GM12892 (cell line): ENCODE results near the gene FYB1.

Experiments
- POLR2A ChIP-seq: IDR thresholded peaks from 2 replicates; pipeline ENCODE4 v1.6.1; 2011; ENCODE audit warnings: low read depth, low read length, control low read depth
- POLR2AphosphoS5 ChIP-seq: IDR thresholded peaks from 2 replicates; pipeline ENCODE4 v1.6.1; 2011; ENCODE audit warnings: low read depth, low read length, control low read depth
- TAF1 ChIP-seq: IDR thresholded peaks from 2 replicates; pipeline ENCODE4 v1.6.1; 2011; ENCODE audit warnings: low read depth, mild to moderate bottlenecking, control low read depth, low read length, borderline replicate concordance

DNA sequence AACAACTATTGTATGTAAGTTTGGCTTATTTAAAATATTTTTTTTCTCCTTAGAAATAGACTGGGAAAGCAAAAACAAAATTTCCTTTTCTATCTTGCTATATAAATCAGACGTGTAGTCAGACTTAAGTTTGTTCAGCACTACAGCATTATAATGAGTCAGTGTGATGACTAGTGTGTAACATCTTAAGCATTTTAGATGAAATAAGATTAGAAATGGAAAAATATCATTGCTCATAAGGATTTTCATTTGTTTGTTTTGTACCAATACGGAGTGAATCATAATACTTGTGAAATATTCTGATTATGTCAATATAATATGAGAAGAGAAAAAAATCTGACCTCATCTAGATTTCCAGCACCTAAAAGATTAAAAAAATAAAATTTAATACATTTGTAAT lies 80.5 kb downstream of the FYB1 start:
- no peak for TF ChIP-seq POLR2A
- TF ChIP-seq TAF1 = no peak
- TF ChIP-seq POLR2AphosphoS5 = no peak
